GM21529 (cell line): Measurements from ENCODE around the gene DSG1.
"Not testable (repeated sequence)": the region's sequence is repeated elsewhere in the genome, so short reads cannot be mapped to it uniquely, and the experiment has no call there.

Experiments used
- ATAC-seq: cut with Tn5 transposase; IDR thresholded peaks from one replicate; pipeline ENCODE4 v1.9.1; 2021; ENCODE audit not compliant: unreplicated experiment

Gene DSG1

DNA sequence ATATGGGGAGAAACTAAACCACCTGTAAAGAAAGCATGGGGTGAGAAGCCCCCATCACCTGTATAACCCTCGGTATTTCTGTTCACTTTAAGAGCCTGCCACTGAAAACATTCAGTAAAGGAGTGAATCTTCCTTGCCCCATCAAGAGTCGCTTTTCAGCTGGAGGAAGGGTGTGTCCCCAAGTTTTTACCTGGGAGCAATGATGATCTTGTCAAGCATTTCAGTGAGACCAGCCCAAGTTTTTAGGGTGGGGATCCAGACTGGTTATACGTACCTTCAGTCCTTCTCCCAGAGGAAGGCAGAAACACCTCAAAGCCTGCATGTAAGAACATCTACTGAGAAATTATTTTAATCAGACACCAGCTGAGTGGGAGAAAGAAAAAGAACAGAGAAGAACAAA, at the start of gene DSG1:
DSG1 (plus strand) TSS at position 301 of the 400 bp plus-strand sequence. CDS start 141 bp downstream, outside the sequence.
- ATAC-seq: no peak

GRCh38 chr18:31268985-31269406, 49.0 kb upstream of the DSG1 start:
- no peak for ATAC-seq

DNA sequence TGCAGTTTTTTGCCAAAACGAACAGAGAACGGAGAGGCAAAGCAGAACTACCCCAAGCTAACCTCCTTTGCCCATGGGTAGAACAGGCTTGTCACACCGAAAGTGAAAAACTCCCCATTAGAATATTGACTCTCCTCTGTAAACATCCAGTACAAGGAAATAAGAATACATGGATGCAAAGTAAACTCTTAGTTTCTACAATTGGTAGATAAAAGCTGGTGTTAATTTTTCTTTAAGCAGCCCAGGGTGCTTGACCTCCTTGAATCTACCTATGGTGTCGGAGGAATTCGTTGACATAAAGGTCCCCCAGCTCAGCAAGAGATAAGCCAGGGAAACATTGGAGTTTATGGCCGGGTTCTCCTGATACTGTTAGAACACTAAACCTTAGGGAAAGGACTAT, 48.4 kb upstream of the DSG1 start:
- ATAC-seq: no peak

GRCh38 chr18:31270578-31270977, 47.4 kb upstream of the DSG1 start:
- no peak for ATAC-seq

DNA sequence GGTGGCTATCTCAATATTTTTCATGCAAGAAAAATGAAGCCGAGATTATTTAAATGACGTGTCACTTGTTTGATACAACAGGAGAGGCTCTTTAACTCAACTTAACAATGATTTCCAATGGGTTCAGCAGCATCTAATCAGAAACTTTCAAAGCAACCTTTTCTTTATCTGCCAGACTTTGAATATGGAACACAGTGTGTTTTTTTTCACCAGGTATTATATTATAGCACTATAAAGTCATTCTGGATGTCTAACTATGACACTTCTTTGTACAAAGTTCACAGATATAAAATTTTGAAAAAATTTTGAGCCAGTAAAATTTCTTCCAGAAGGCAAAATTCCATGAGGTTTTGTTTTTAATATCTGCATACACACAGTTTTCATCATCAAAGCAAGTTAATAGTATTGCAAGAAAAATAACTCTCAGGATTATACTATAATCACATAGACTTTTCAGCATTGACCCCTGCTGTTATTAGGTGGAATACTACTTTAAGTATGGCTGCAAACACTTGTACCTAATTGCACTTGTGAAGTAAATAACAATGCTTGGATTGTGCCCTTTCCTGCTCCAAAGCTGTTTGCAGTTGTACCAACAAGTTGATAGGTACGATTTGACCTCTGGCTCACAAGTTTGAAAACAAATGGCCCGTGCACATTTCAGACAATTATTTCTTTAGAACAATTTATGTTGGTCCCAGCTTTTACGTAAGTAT, 44.0 kb upstream of the DSG1 start:
- no peak for ATAC-seq

DNA sequence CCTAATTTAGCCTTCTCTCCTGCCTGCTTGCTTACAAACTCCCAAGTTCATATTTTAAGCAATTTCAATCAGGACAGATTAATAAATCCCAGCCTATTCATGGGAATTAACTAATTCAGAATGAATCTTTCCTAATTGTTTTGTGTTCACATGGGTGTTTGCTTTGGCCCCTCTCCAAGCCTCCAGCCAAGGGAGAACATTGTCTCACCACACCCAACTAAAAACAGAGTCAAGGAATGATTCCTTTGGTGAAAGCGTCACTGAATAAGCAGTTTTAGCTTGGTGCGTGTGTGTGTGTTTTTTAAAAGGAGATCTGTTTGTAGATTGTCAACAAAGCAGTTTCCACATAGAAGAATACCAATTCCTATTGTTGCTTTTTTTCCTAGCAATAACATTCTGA, 43.0 kb upstream of the DSG1 start:
- no peak for ATAC-seq

DNA sequence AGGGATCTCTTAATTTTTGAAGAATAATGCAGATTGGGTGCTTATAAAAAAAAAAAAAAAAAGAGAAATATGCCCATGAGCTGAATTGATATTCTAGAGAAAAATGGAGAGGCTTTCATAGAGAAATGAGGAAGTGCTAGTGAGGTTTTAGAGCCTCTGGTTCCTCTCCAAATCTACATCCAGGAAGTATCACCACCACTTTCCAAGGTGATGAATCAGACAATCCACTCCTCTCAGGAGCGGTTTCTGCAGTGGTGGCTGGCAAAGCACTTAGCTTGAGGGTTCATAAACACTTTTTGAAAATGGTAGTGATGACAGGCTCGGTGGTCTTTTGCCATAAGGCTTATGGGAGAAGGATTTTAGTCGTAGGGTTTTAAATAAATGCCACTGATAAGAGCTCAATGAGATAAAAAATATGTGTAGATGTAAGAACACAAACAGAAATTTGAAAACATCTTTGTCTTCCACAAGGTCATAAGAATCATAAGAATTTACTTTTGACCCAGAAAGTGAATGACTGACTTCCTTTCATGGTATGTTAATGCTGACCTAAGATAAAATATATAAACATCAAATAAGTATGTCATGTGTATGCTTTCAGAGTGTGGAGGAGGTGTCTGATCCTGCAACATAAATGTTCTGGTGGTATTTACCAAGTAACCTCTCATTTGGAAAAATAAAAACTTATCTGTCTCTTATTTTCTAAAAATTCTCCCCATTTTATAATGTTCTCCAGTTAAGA, 42.1 kb upstream of the DSG1 start:
- no peak for ATAC-seq

DNA sequence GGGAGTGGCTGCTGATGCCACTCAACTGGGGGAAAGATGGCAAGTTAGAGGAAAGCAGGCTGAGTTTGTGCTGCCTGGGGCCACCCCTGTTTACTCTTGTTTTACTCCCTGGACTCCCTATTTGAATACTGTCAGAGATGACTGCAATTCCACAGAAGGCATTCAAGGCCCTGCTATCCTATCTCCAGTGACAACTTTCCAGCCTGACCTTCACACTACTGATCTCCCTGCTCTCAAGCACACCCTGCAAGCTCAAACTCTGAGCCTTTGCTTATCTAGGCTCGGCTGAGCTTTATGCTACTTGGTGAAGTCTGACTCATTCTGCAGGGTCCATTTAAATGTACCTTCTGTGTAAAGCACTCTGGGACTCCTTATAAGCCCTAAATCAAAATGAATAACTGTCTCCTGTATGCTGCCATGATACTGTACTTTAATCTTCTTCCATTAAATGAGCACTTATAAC, 39.3 kb upstream of the DSG1 start:
- ATAC-seq: no peak

DNA sequence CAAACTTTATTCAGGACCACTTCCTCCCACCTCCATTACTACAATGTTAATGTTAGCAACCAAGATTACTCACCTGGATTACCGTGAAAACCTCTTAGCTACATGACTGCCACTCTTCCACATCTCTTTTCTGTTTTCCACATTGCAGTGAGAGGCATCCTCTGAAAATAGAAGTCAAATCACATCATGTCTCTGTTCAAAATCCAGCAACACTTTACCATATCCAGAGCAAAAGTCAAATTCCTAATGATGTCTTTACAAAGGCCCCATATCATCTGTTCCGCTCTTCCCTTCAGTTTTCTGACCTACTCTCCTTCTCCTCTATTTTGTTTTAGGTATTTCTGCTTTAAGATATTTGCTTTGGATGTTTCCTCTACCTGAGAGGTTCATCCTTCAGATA, 37.5 kb upstream of the DSG1 start:
- no peak for ATAC-seq

- no peak for ATAC-seq
Measured at GRCh38 chr18:31281437-31281836, 36.5 kb upstream of the DSG1 start.

DNA sequence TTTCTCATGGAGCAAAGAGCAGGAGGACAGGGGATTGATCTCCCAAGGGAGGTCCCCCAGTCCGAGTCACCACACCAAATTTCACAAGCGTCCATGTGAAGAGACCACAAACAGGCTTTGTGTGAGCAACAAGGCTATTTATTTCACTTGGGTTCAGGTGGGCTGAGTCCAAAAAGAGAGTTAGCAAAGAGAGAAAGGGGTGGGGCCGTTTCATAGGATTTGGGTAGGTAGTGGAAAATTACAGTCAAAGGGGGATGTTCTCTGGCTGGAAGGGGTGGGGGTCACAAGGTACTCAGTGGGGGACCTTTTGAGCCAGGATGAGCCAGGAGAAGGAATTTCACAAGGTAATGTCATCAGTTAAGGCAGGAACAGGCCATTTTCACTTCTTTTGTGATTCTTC, 28.5 kb upstream of the DSG1 start:
- ATAC-seq: not testable (repeated sequence)

- ATAC-seq: no peak
Measured at GRCh38 chr18:31291688-31292087, 26.3 kb upstream of the DSG1 start.

DNA sequence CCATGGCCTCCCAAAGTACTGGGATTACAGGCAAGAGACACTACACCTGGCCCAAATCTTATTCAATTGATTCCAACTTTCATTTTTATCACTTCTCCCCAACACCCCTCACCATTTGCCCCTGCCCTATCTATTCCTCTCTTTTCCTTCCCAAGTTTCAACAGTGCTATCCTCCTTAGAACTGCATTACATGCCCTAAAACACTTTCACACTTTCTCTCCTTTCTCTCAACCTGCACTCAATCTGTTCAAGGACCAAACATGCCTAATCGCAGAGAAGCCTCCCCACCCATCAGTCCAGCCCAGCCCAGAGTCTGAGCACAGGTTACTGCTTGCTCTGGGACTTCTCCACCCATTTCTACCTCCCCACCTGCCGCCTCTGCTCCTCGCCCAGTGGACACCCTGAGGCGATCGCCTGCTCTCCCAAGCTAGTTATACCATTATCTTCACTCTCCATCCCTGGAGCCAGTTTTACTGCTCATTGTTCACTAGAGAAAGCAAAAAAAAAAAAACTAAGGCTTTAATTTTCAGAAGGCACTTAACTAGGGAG, 23.7 kb upstream of the DSG1 start:
- ATAC-seq: no peak

GRCh38 chr18:31297248-31297647, 20.7 kb upstream of the DSG1 start:
- no peak for ATAC-seq

GRCh38 chr18:31301201-31301655, 16.7 kb upstream of the DSG1 start:
- ATAC-seq: no peak

- no peak for ATAC-seq
Measured at GRCh38 chr18:31302991-31303390, 15.0 kb upstream of the DSG1 start.

DNA sequence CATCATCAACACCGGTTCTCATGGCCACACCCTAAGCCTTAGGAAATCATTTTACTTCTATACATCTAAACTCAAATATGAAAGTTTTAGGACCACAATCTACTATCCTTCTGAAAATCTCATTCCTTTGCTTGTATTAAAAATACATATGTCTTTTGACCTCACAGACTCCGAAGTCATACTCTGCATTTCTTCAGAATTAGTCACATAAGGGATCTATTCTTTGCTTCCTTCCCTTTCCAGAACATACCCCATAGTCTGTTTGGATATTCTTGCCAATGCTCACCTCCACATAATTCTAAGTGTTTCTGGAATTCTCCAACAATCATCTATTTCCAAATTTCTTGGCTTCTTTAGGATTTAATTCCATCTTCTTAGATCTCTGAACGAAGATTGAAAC, 14.2 kb upstream of the DSG1 start:
- ATAC-seq: no peak

GRCh38 chr18:31309115-31309514, 8.8 kb upstream of the DSG1 start:
- no peak for ATAC-seq

DNA sequence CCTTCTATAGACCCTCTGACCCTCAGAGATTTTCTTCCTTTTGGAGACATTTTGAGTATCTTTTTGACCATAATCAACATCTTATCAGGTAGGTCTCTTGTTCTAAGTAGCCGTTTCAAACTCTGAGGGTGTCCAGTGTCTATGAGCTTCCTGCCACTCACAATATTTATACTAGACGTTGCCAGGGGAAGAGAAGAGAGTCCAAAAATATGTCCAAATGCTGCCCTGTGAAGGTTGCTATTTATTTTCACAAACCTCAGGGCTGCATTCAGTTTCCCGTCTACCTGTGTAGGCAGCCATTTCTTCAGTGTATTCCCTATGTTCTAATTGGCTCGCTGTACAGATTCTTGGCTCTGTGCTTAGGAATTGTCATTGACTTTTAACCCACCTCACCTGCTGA, 986 bp upstream of the DSG1 start:
- no peak for ATAC-seq

GRCh38 chr18:31321719-31322118, 3.8 kb downstream of the DSG1 start:
- ATAC-seq: no peak

DNA sequence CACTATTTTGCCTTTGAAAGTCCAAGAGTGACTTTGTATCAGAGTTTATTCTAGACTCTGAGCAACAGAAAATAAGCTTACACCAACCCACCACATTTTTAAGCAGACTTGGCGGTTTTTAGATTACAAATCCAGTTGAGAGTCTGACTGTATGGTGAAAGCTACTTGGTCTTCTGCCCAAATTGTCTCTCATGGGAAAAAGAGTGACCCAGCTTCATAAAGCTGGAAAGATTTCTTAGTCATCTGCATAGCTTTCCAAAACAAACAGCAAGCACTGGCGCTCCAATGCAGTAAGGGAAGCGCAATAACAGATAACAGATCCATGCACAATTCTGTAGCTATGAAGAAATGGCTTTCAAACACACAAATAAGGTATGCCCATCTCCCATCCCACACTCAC, 7.1 kb downstream of the DSG1 start:
- ATAC-seq: no peak

GRCh38 chr18:31329787-31330438, 12.0 kb downstream of the DSG1 start:
- ATAC-seq: no peak
